Measurements from ENCODE around the gene RUFY4. TPM values are rescaled to one million over a fixed set of nuclear protein-coding genes. Genes with fewer than 3 reads are reported as not detected.
"Not testable (repeated sequence)": the region's sequence is repeated elsewhere in the genome, so short reads cannot be mapped to it uniquely, and the experiment has no call there.

Gene RUFY4
- total RNA-seq, 4 donors from 2014 or later: 0.25 TPM; not detected in 3

DNA sequence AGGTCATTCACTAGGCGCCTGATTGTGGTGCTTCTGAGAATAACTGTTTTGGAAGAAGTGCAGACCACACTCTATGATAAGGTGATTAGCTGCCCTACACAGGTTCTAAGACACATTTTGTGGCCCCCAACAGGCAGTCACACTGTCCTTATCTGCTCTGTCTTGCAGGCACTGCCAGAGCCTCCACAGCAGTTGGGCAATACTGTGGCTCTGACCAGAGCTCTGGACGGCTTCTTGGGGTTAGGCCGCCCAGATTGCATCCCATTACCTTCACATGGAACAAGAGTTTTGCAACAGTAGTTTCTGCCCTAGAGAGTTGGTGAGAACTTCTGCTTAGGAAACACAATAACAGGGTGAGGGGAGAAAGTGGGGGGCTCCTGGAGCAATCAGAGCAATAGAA, 22.7 kb downstream of the RUFY4 start:
- ATAC-seq: no peak
- DNase-seq: no peak
- no peak overlapping the region for H3K27ac ChIP-seq
- no peaks in the 10 kb centered on the region for H3K27me3 ChIP-seq
- in situ Hi-C loops (cut with MboI; ENCODE audit: low sequenced_read_pairs in 4 of 4): no loop called here
- H3K36me3 ChIP-seq: no peaks in the 10 kb centered on the region
- peaks cover 0 to 1% (median 0%) of the 10 kb centered on the region in 3 donors for H3K9me3 ChIP-seq
- H3K4me1 ChIP-seq: no peaks in the 10 kb centered on the region
- intact Hi-C loops (cut with DNase I; ENCODE audit: low total_unique reads): no loop called here
- no peak for TF ChIP-seq POLR2A (IDR thresholded peaks at IDR 0.05)
- TF ChIP-seq, protein P1, sequence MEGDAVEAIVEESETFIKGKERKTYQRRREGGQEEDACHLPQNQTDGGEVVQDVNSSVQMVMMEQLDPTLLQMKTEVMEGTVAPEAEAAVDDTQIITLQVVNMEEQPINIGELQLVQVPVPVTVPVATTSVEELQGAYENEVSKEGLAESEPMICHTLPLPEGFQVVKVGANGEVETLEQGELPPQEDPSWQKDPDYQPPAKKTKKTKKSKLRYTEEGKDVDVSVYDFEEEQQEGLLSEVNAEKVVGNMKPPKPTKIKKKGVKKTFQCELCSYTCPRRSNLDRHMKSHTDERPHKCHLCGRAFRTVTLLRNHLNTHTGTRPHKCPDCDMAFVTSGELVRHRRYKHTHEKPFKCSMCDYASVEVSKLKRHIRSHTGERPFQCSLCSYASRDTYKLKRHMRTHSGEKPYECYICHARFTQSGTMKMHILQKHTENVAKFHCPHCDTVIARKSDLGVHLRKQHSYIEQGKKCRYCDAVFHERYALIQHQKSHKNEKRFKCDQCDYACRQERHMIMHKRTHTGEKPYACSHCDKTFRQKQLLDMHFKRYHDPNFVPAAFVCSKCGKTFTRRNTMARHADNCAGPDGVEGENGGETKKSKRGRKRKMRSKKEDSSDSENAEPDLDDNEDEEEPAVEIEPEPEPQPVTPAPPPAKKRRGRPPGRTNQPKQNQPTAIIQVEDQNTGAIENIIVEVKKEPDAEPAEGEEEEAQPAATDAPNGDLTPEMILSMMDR (IDR thresholded peaks at IDR 0.05 in 4 of 5, conservative IDR thresholded peaks at IDR 0.05 in 1 of 5): no peak
- H3K4me3 ChIP-seq: no peak overlapping the region

DNA sequence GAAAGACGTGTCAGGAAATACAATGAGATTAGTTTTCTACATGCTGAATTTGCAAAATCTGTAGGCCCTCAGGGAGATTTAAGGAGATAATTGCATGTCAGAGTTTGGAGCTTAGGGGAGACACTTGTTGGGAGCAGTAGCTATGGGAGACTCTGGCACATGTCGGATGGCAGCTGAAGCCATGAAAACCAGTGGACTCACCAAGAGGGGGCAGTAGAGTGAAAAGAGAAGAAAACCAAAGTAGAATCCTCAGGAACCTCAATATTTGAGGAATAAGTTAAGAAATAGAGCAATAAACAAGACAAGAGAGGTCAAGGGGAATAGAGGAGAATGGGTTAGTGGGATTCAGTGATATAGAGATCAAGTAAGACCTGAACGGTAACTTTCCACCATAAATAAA, 24.8 kb downstream of the RUFY4 start:
- H3K4me1 ChIP-seq: no peaks in the 10 kb centered on the region
- H3K4me3 ChIP-seq: no peak overlapping the region
- no peaks in the 10 kb centered on the region for H3K9me3 ChIP-seq
- intact Hi-C loops (cut with DNase I; ENCODE audit: low total_unique reads): no loop called here
- DNase-seq: no peak
- no peak for TF ChIP-seq POLR2A (IDR thresholded peaks at IDR 0.05)
- TF ChIP-seq, protein P1 (IDR thresholded peaks at IDR 0.05 in 4 of 5, conservative IDR thresholded peaks at IDR 0.05 in 1 of 5): no peak
- no peak overlapping the region for H3K27ac ChIP-seq
- no peak for ATAC-seq
- in situ Hi-C loops (cut with MboI; ENCODE audit: low sequenced_read_pairs in 4 of 4): no loop called here
- H3K27me3 ChIP-seq: no peaks in the 10 kb centered on the region
- no peaks in the 10 kb centered on the region for H3K36me3 ChIP-seq

DNA sequence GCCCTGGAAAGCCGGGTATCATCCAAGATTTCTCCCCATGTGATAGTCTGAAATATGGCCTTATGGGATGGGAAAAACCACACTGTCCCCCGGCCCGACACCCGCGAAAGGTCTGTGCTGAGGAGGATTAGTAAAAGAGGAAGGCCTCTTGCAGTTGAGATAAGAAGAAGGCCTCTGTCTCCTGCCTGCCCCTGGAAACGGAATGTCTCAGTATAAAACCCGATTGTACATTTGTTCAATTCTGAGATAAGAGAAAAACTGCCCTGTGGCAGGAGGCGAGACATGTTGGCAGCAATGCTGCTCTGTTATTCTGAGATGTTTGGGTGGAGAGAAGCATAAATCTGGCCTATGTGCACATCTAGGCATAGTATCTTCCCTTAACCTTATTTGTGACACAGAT, 26.8 kb downstream of the RUFY4 start:
- DNase-seq (no peak), ATAC-seq (no peak)
- no peaks in the 10 kb centered on the region for H3K4me1 ChIP-seq
- H3K27ac ChIP-seq: no peak overlapping the region
- no peaks in the 10 kb centered on the region for H3K36me3 ChIP-seq
- H3K27me3 ChIP-seq: no peaks in the 10 kb centered on the region
- H3K9me3 ChIP-seq: no peaks in the 10 kb centered on the region
- no peak overlapping the region for H3K4me3 ChIP-seq
- intact Hi-C loops (cut with DNase I; ENCODE audit: low total_unique reads): no loop called here
- in situ Hi-C loops (cut with MboI; ENCODE audit: low sequenced_read_pairs in 4 of 4): no loop called here
- TF ChIP-seq POLR2A (IDR thresholded peaks at IDR 0.05): no peak
- TF ChIP-seq, protein P1 (IDR thresholded peaks at IDR 0.05 in 4 of 5, conservative IDR thresholded peaks at IDR 0.05 in 1 of 5): no peak

DNA sequence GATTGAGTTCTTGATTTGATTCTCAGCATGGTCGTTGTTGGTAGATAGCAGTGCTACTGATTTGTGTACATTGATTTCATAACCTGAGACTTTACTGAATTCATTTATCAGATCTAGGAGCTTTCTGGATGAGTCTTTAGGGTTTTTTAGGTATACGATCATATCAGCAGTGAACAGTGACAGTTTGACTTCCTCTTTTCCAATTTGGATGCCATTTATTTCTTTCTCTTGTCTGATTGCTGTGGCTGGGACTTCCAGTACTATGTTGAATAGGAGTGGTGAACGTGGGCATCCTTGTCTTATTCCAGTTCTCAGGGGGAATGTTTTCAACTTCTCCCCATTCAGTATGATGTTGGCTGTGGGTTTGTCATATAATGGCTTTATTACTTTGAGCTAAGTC, 28.9 kb downstream of the RUFY4 start:
- H3K27ac ChIP-seq: no peak overlapping the region
- no peaks in the 10 kb centered on the region for H3K9me3 ChIP-seq
- no peaks in the 10 kb centered on the region for H3K27me3 ChIP-seq
- H3K36me3 ChIP-seq: no peaks in the 10 kb centered on the region
- intact Hi-C loops (cut with DNase I; ENCODE audit: low total_unique reads): no loop called here
- no peak overlapping the region for H3K4me3 ChIP-seq
- in situ Hi-C loops (cut with MboI; ENCODE audit: low sequenced_read_pairs in 4 of 4): no loop called here
- DNase-seq: no peak
- H3K4me1 ChIP-seq: no peaks in the 10 kb centered on the region
- no peak for TF ChIP-seq POLR2A (IDR thresholded peaks at IDR 0.05)
- TF ChIP-seq, protein P1 (IDR thresholded peaks at IDR 0.05 in 4 of 5, conservative IDR thresholded peaks at IDR 0.05 in 1 of 5): no peak
- no peak for ATAC-seq

DNA sequence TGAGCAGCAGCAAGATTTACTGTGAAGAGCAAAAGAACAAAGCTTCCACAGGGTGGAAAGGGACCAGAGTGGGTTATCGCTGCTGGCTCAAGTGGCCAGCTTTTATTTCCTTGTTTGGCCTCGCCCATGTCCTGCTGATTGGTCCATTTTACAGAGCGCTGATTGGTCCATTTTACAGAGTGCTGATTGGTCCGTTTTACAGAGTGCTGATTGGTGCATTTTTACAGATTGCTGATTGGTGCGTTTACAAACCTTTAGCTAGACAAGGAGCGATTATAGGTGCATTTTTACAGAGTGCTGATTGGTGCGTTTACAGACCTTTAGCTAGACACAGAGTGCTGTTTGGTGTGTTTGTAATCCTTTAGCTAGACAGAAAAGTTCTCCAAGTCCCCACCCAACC, 39.8 kb downstream of the RUFY4 start:
- H3K4me1 ChIP-seq; H3K4me3 ChIP-seq; DNase-seq; ATAC-seq; in situ Hi-C loops (cut with MboI; ENCODE audit: low sequenced_read_pairs in 4 of 4); intact Hi-C loops (cut with DNase I; ENCODE audit: low total_unique reads); H3K27me3 ChIP-seq; H3K9me3 ChIP-seq; H3K36me3 ChIP-seq; H3K27ac ChIP-seq: not testable (repeated sequence)

DNA sequence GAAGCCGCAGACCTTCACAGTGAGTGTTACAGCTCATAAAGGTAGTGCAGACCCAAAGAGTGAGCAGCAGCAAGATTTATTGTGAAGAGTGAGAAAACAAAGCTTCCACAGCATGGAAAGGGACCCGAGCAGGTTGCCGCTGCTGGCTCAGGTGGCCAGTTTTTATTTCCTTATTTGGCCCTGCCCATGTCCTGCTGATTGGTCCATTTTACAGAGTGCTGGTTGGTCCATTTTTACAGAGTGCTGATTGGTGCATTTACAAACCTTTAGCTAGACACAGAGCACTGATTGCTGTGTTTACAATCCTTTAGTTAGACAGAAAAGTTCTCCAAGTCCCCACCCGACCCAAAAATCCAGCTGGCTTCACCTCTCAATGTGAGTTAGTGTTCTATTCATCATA, 52.7 kb downstream of the RUFY4 start:
- H3K4me3 ChIP-seq; H3K9me3 ChIP-seq; H3K27me3 ChIP-seq; DNase-seq; H3K4me1 ChIP-seq; ATAC-seq; in situ Hi-C loops (cut with MboI; ENCODE audit: low sequenced_read_pairs in 4 of 4); intact Hi-C loops (cut with DNase I; ENCODE audit: low total_unique reads); H3K27ac ChIP-seq; H3K36me3 ChIP-seq: not testable (repeated sequence)

DNA sequence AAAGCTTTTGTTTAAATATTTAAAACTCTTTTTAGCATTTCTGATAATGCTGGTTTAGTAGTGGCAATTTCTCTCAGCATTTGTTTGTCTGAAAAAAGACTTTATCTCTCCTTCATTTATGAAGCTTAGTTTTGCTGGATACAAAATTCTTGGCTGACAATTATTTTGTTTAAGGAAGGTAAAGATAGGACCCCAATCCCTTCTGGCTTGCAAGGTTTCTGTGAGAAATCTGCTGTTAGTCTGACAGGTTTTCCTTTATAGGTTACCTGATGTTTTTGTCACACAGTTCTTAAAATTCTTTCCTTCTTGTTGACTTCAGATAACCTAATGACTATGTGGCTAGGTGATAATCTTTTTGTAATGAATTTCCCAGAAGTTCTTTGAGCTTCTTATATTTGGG, 53.2 kb downstream of the RUFY4 start:
- H3K4me1 ChIP-seq; H3K9me3 ChIP-seq; DNase-seq; H3K36me3 ChIP-seq; ATAC-seq; intact Hi-C loops (cut with DNase I; ENCODE audit: low total_unique reads); in situ Hi-C loops (cut with MboI; ENCODE audit: low sequenced_read_pairs in 4 of 4); H3K27ac ChIP-seq; H3K4me3 ChIP-seq; H3K27me3 ChIP-seq: not testable (repeated sequence)
